ENCODE measurements around the gene ARL17B.
"Not testable (repeated sequence)": the region's sequence is repeated elsewhere in the genome, so short reads cannot be mapped to it uniquely, and the experiment has no call there.

DNA sequence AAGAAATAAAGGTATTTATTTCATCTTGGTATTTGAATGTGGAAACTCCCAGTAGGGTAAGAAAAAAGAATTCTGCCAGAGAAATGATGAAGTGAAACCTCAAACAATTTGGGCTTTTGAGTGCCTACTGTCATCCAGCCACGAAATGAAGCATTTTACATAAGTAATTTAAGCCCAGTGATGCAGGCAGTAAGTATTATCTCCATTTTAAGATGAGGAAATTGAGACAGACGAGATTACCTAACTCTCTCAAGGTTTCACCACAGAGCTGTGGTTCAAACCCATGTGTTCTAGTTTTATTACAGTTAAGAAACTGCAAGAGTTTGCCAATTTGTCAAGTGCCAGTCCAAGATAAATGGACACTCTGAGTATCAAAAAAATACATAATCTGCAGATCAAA, 13.2 kb downstream of the ARL17B start:
- TF ChIP-seq, protein P1, sequence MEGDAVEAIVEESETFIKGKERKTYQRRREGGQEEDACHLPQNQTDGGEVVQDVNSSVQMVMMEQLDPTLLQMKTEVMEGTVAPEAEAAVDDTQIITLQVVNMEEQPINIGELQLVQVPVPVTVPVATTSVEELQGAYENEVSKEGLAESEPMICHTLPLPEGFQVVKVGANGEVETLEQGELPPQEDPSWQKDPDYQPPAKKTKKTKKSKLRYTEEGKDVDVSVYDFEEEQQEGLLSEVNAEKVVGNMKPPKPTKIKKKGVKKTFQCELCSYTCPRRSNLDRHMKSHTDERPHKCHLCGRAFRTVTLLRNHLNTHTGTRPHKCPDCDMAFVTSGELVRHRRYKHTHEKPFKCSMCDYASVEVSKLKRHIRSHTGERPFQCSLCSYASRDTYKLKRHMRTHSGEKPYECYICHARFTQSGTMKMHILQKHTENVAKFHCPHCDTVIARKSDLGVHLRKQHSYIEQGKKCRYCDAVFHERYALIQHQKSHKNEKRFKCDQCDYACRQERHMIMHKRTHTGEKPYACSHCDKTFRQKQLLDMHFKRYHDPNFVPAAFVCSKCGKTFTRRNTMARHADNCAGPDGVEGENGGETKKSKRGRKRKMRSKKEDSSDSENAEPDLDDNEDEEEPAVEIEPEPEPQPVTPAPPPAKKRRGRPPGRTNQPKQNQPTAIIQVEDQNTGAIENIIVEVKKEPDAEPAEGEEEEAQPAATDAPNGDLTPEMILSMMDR (conservative IDR thresholded peaks at IDR 0.05), result not testable (repeated sequence)
- not testable (repeated sequence) for TF ChIP-seq EZH2 (IDR thresholded peaks at IDR 0.05; ENCODE audit: low read depth)

All from PC-9 (cell line).